Suppressor macrophage treated with lipopolysaccharide for 1 hour (primary cell): Measurements from ENCODE around the gene CTNND2.

Source experiments
- DNase-seq, 3 donors: peaks; one replicate each; pipeline ENCODE4 v3.0.0-alpha.2; 2020 to 2022

Gene CTNND2

DNA sequence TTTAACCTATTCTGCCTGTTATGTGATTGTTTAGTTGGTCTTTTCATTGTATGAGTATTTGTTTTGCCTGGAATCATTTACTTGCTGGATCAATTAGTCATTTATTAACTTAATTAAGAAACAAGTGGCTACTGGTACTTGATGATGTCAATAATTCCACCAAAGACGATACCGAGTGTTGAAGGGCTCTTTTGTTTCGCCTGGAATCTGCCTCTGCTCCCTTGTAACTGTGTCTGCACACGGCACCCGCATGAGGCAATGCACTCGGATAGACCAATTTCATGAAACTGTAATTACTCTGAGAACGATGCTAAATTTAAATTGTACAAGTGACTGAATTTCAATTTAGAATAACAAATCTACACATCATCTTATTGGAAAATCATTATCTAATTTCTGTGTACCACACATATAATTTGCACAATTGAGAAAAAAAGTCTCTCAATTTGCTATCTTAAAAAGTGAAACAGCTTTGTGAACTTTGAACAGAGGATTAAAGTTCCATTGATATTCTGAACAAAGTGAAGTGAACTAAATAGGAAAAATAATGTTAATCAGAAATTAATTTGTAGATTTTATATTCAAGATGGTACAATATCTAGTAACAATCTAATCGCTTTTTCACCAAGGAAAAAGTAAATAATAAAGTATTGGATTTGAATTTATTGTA lies 143.2 kb downstream of the CTNND2 start:
- DNase-seq, result no peak

GRCh38 chr5:11758321-11758720 lies 145.9 kb downstream of the CTNND2 start:
- no peak for DNase-seq

DNA sequence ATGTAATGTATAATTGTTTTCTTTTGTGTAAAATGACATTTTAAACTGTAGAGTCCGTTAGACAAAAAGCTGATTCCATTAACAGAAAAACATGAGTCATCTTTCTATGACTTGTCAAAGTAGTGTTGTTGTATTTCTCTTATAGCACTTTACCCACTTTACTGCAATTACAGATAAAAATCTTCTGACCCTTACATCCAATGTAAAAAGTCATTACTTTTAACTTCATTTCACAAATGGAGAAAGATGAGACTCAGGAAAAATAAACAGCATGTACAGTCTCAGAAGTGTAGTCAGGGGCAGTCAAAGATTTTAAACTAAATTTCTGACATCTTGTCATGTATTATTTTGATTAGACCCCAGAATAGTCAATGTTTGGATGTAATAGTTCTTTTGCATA lies 146.6 kb downstream of the CTNND2 start:
- DNase-seq, result no peak

DNA sequence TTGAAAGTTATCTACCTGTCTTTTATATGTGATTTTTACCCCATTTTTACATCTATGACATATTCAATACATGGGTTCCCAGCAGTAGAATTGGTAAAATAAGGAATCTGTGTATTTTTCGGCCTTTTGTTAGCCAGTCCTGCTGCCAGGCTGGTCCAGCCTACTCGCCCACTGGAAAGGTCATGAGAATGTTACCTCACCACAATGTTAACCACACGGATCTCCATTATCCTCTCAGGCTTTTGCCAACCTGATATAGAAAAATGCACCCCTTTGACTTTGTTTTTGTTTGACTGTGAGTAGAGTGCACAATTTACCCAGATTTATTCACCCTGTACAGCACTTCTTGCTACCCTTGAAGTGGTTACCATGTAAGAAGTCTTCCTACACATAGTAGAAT lies 167.2 kb downstream of the CTNND2 start:
- DNase-seq, result no peak

DNA sequence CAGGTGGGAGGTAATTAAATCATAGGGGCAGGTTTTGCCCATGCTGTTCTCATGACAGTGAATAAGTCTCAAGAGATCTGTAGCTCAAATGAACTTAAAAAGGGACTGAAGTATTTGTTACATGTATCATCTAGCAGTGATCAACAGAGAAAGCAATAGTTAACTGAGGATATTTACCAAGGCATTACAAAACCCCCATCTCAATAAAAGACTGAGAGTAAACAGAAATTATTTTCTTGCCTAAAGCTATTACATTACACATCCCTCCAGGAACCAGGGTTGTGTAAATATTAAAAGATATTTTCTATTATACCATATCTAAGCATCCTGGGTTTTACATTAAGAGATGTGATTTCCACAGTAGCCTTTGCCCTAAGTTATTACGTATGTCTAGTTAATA lies 169.9 kb downstream of the CTNND2 start:
- no peak for DNase-seq

- no peak for DNase-seq
Measured at GRCh38 chr5:11733840-11734192, 170.4 kb downstream of the CTNND2 start.

- no peak for DNase-seq
Measured at GRCh38 chr5:11733185-11733839, 170.9 kb downstream of the CTNND2 start.

- DNase-seq, result no peak
Measured at GRCh38 chr5:11724940-11725339, 179.3 kb downstream of the CTNND2 start.

GRCh38 chr5:11719888-11720481 lies 184.3 kb downstream of the CTNND2 start:
- DNase-seq, result peak; percentile 69 to 78 (median 72)

- peak in 1 of 3 donors; percentile 7 for DNase-seq
Measured at GRCh38 chr5:11715461-11716196, 188.6 kb downstream of the CTNND2 start.

GRCh38 chr5:11711932-11712331 lies 192.3 kb downstream of the CTNND2 start:
- no peak for DNase-seq

- no peak for DNase-seq
Measured at GRCh38 chr5:11709021-11709420, 195.2 kb downstream of the CTNND2 start.

DNA sequence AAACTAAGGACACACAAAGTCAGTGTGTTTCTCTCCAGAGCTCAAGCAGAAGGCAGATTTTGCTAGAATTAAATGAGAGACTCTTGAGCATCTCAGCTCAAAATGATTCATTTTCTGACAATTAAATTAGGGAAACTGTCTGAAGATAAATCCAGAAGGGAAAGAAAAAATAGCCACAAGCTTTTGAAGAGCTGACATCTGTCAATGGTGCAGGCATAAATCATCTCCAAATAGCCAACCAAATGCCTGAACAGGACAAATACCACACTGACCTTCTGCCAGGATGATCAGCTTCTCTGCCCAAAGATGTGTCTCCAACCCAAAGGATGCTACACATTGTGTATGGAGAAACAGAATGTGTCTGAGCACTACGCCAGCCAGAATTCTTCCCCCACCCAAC lies 199.3 kb downstream of the CTNND2 start:
- no peak for DNase-seq

DNA sequence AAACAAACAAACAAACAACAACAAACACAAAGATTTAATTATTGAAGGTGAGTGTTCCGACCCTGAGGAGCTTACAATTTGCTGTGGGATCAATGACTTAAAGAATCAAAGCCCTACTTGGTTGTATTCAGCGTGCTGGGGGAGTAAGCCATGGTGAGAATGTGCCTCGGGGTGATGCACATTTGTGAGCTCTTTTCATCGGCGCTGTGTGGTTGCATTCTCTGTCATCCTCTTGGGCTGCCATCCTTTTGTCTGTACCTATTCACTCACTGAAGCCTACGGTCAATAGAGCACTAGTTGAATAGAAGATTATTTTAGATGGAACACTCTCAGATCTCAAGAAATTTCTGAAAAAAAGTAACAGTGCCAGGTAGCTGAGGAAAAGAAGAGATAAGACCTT lies 203.9 kb downstream of the CTNND2 start:
- DNase-seq, result no peak

DNA sequence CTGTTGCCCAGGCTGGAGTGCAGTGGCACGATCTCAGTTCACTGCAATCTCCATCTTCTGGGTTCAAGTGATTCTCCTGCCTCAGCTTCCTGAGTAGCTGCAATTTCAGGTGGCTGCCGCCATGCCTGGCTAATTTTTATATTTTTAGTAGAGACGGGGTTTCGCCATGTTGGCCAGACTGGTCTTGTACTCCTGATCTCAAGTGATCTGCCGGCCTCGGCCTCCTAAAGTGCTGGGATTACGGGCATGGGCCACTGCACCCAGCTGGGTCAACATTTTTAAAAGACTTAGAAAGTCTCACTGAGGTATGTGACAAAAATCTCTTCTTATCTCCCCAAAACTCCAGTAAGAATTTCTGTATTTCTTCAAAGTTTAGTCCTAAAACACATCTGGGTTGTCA lies 211.6 kb downstream of the CTNND2 start:
- no peak for DNase-seq

- DNase-seq, result no peak
Measured at GRCh38 chr5:11687498-11687897, 216.7 kb downstream of the CTNND2 start.

DNA sequence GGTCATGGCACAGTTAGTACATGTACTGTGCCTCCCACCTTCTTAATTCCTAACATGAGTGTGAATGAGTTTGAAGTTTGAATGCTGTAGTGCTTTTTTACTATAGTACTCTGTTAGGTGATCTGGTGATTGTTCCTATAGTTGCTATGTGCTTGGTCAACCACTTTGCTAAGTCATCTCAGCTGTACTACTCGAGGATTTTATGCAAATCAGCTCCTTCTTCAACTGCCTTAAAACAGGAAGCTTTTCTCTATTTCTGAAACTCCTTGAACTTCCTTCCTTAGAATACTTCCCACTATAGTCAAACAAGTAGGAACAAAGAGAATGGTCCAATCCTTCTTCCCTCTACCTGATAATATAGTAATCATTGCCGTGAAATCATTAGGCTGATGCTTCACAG lies 219.6 kb downstream of the CTNND2 start:
- peak; percentile 57 to 77 (median 73) for DNase-seq

GRCh38 chr5:11683666-11684065 lies 220.6 kb downstream of the CTNND2 start:
- DNase-seq, result peak; percentile 62 to 68 (median 67)

DNA sequence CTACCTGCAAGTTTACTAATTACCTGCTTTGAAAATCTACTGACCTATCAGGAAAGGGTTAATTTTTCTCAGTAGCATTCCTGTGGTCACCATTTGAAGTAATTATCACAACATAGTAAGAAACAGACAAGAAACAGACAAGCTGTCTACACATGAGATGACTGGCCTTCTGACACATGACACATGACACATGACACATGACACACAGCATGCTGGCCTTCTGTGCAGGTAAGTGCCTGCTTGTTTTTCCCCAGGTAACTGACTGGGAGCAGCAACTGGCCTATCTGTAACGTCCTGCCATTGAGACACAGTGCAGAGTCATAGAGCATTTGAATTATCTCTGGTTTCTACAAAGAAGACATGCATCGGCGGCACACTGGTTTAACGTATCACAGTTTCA lies 222.4 kb downstream of the CTNND2 start:
- no peak for DNase-seq

DNA sequence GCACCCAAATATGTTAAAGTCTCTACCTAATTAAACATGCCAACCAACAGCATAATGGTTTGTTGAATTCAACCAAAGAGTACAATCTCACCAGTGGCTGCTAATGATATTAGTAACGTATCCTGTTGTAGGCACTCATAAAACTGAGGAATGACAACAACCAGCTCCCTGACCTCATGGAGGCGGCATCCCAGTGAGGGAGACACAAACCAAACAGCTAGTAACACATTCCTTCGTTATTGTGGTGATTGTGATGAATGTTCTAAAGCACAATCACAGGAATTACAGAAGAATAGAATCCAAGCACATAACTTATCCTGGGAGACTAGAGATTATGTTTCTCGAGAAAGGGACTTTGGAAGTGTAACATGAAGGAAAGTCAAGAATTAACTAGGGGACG lies 224.6 kb downstream of the CTNND2 start:
- no peak for DNase-seq

GRCh38 chr5:11675184-11675583 lies 229.1 kb downstream of the CTNND2 start:
- DNase-seq, result no peak

- peak in 2 of 3 donors; percentile 21 to 26 for DNase-seq
Measured at GRCh38 chr5:11672385-11673085, 231.7 kb downstream of the CTNND2 start.

GRCh38 chr5:11658376-11658775 lies 245.9 kb downstream of the CTNND2 start:
- DNase-seq, result no peak
